ENCODE measurements around the gene TRIM10. TPM values are rescaled to one million over a fixed set of nuclear protein-coding genes. Genes with fewer than 3 reads are reported as not detected.

Gene TRIM10
- not detected in 2 replicates for total RNA-seq

GRCh38 chr6:30160785-30161531, at the start of gene TRIM10:
TRIM10 (minus strand) TSS chr6:30161211; CDS start chr6:30160858, 353 bp downstream.
- TF ChIP-seq CTCF (IDR thresholded peaks at IDR 0.05; ENCODE audit: insufficient read depth, low read depth, low read length), result no peak
- H3K4me3 ChIP-seq (ENCODE audit: low read depth, low read length), result no peak within 1 kb of the TSS
- DNase-seq (ENCODE audit: low read depth), result no peak

- peak; percentile 33 for DNase-seq (ENCODE audit: low read depth)
- H3K4me3 ChIP-seq (ENCODE audit: low read depth, low read length), result no peak overlapping the region
- no peak for TF ChIP-seq CTCF (IDR thresholded peaks at IDR 0.05; ENCODE audit: insufficient read depth, low read depth, low read length)
Measured at GRCh38 chr6:30207619-30208295, 46.7 kb upstream of the TRIM10 start.

- no peak for TF ChIP-seq CTCF (IDR thresholded peaks at IDR 0.05; ENCODE audit: insufficient read depth, low read depth, low read length)
- peak; percentile 76 for DNase-seq (ENCODE audit: low read depth)
- no peak overlapping the region for H3K4me3 ChIP-seq (ENCODE audit: low read depth, low read length)
Measured at GRCh38 chr6:30206799-30207618, 46.0 kb upstream of the TRIM10 start.

GRCh38 chr6:30206152-30206551, 45.1 kb upstream of the TRIM10 start:
- DNase-seq (ENCODE audit: low read depth), result no peak
- TF ChIP-seq CTCF (IDR thresholded peaks at IDR 0.05; ENCODE audit: insufficient read depth, low read depth, low read length), result no peak
- no peak overlapping the region for H3K4me3 ChIP-seq (ENCODE audit: low read depth, low read length)

- no peak for DNase-seq (ENCODE audit: low read depth)
- no peak for TF ChIP-seq CTCF (IDR thresholded peaks at IDR 0.05; ENCODE audit: insufficient read depth, low read depth, low read length)
- H3K4me3 ChIP-seq (ENCODE audit: low read depth, low read length), result no peak overlapping the region
Measured at GRCh38 chr6:30204116-30204515, 43.1 kb upstream of the TRIM10 start.

GRCh38 chr6:30202366-30202765, 41.4 kb upstream of the TRIM10 start:
- TF ChIP-seq CTCF (IDR thresholded peaks at IDR 0.05; ENCODE audit: insufficient read depth, low read depth, low read length), result no peak
- H3K4me3 ChIP-seq (ENCODE audit: low read depth, low read length), result no peak overlapping the region
- DNase-seq (ENCODE audit: low read depth), result no peak
